NT2/D1 (cell line): Measurements from ENCODE around the gene GPS1.

ENCODE experiments used
- DNase-seq: peaks from one replicate; pipeline ENCODE4 v3.0.0-alpha.2; 2011; ENCODE audit warnings: low read depth, low spot score
- H3K27me3 ChIP-seq: 2 replicates; pipeline ENCODE4 v1.6.0; 2011; ENCODE audit warnings: mild to moderate bottlenecking; ENCODE audit not compliant: insufficient read length, insufficient read depth
- H3K36me3 ChIP-seq: 2 replicates; pipeline ENCODE4 v1.6.1; 2011; ENCODE audit warnings: mild to moderate bottlenecking, low read length, mixed read lengths; ENCODE audit not compliant: insufficient read depth, insufficient read length
- H3K4me1 ChIP-seq: 2 replicates; pipeline ENCODE4 v1.5.1; 2011; ENCODE audit not compliant: insufficient read depth, insufficient read length
- H3K4me3 ChIP-seq: 2 replicates; pipeline ENCODE4 v1.5.1; 2011; ENCODE audit warnings: low read depth; ENCODE audit not compliant: insufficient read length
- H3K9ac ChIP-seq: 2 replicates; pipeline ENCODE4 v1.6.0; 2011; ENCODE audit warnings: low read depth; ENCODE audit not compliant: insufficient read length
- H3K9me3 ChIP-seq: 2 replicates; pipeline ENCODE4 v1.5.1; 2011; ENCODE audit warnings: mild to moderate bottlenecking, low read length; ENCODE audit not compliant: insufficient read depth
- SUZ12 ChIP-seq: IDR thresholded peaks from 2 replicates; pipeline ENCODE4 v1.6.1; 2011; ENCODE audit not compliant: insufficient read length, insufficient read depth; ENCODE audit errors: extremely low read depth
- YY1 ChIP-seq: IDR thresholded peaks from 2 replicates; pipeline ENCODE4 v1.6.1; 2011; ENCODE audit not compliant: insufficient read length, insufficient read depth
- ZNF274 ChIP-seq: IDR thresholded peaks from 2 replicates; pipeline ENCODE4 v1.6.1; 2011; ENCODE audit warnings: mild to moderate bottlenecking, low read depth, low read length

The GPS1 gene

GRCh38 chr17:82091264-82092066 lies 39.8 kb downstream of the GPS1 start:
- DNase-seq: no peak
- Histone ChIP-seq H3K4me3 (no peak overlapping the region), H3K4me1 (peaks cover 29% of the 10 kb centered on the region), H3K9ac (no peak overlapping the region), H3K27me3 (no peaks in the 10 kb centered on the region), H3K9me3 (no peaks in the 10 kb centered on the region), H3K36me3 (peaks cover 95% of the 10 kb centered on the region)
- no peak for TF ChIP-seq SUZ12
- no peak for TF ChIP-seq ZNF274
- TF ChIP-seq YY1: no peak

GRCh38 chr17:82092094-82092586 lies 40.4 kb downstream of the GPS1 start:
- H3K36me3 ChIP-seq: peaks cover 95% of the 10 kb centered on the region

GRCh38 chr17:82092628-82092994 lies 40.9 kb downstream of the GPS1 start:
- Histone ChIP-seq H3K36me3 (peaks cover 91% of the 10 kb centered on the region), H3K9ac (no peak overlapping the region), H3K9me3 (no peaks in the 10 kb centered on the region), H3K4me3 (no peak overlapping the region), H3K4me1 (peaks cover 34% of the 10 kb centered on the region), H3K27me3 (no peaks in the 10 kb centered on the region)
- no peak for DNase-seq
- TF ChIP-seq SUZ12 (no peak), YY1 (no peak), ZNF274 (no peak)

More at GRCh38 chr17:82092094-82092586, 40.4 kb downstream of the GPS1 start:
- Histone ChIP-seq H3K27me3 (no peaks in the 10 kb centered on the region), H3K9ac (no peak overlapping the region), H3K4me3 (no peak overlapping the region), H3K9me3 (no peaks in the 10 kb centered on the region), H3K4me1 (peaks cover 34% of the 10 kb centered on the region)
- DNase-seq: no peak
- TF ChIP-seq ZNF274: no peak
- TF ChIP-seq SUZ12: no peak
- no peak for TF ChIP-seq YY1

- H3K9ac ChIP-seq: peak overlapping the region; percentile 56
- DNase-seq: no peak
- peaks cover 34% of the 10 kb centered on the region for H3K4me1 ChIP-seq
- no peaks in the 10 kb centered on the region for H3K27me3 ChIP-seq
- no peak for TF ChIP-seq SUZ12
- TF ChIP-seq ZNF274: no peak
- no peak for TF ChIP-seq YY1
- H3K9me3 ChIP-seq: no peaks in the 10 kb centered on the region
- peaks cover 85% of the 10 kb centered on the region for H3K36me3 ChIP-seq
- H3K4me3 ChIP-seq: no peak overlapping the region
Measured at GRCh38 chr17:82092995-82093751, 41.5 kb downstream of the GPS1 start.

- no peak for TF ChIP-seq SUZ12
- TF ChIP-seq ZNF274: no peak
- no peak for TF ChIP-seq YY1
- Histone ChIP-seq H3K9ac (peak overlapping the region; percentile 98), H3K9me3 (no peaks in the 10 kb centered on the region), H3K4me1 (peaks cover 38% of the 10 kb centered on the region), H3K4me3 (peak overlapping the region; percentile 99), H3K27me3 (no peaks in the 10 kb centered on the region), H3K36me3 (peaks cover 65% of the 10 kb centered on the region)
- DNase-seq: no peak
Measured at GRCh38 chr17:82094931-82095776, 43.5 kb downstream of the GPS1 start.

- Histone ChIP-seq H3K9me3 (no peaks in the 10 kb centered on the region), H3K27me3 (no peaks in the 10 kb centered on the region), H3K4me1 (peaks cover 42% of the 10 kb centered on the region), H3K9ac (peak overlapping the region; percentile 98), H3K4me3 (peak overlapping the region; percentile 99), H3K36me3 (peaks cover 57% of the 10 kb centered on the region)
- no peak for DNase-seq
- TF ChIP-seq ZNF274 (no peak), SUZ12 (no peak), YY1 (no peak)
Measured at GRCh38 chr17:82095777-82096708, 44.3 kb downstream of the GPS1 start.
